ENCODE data around the gene MYH7B.

GRCh38 chr20:34985461-34986310 is 30.0 kb downstream of the MYH7B start:
- TF ChIP-seq POLR2A (IDR thresholded peaks at IDR 0.05) (no peak), CTCF (IDR thresholded peaks at IDR 0.05) (no peak)

All from testis (tissue), 2 donors.